T follicular helper cell (primary cell): ENCODE results near the gene SAP25.
A peak's percentile ranks its signal among the peaks of the same experiment; 100 is the strongest.
"Not testable (repeated sequence)": the region's sequence is repeated elsewhere in the genome, so short reads cannot be mapped to it uniquely, and the experiment has no call there.

Experiments used
- DNase-seq: peaks from one replicate; pipeline ENCODE4 v3.0.0-alpha.2; 2020; ENCODE audit warnings: low read depth

SAP25 gene

GRCh38 chr7:100575746-100576383 lies 2.2 kb upstream of the SAP25 start:
- no peak for DNase-seq

- DNase-seq = no peak
These were observed 1.5 kb upstream of the SAP25 start for GRCh38 chr7:100575206-100575631.

GRCh38 chr7:100574362-100575205 lies 884 bp upstream of the SAP25 start:
- DNase-seq = no peak

- no peak for DNase-seq
These were observed 588 bp downstream of the SAP25 start for GRCh38 chr7:100572949-100573675.

- no peak for DNase-seq
These were observed 1.3 kb downstream of the SAP25 start for GRCh38 chr7:100572281-100572948.

GRCh38 chr7:100571829-100572116 lies 1.9 kb downstream of the SAP25 start:
- no peak for DNase-seq

- DNase-seq = no peak
These were observed 2.5 kb downstream of the SAP25 start for GRCh38 chr7:100570954-100571828.

- DNase-seq = peak; percentile 33
These were observed 4.5 kb downstream of the SAP25 start for GRCh38 chr7:100568896-100569844.

- no peak for DNase-seq
These were observed 5.4 kb downstream of the SAP25 start for GRCh38 chr7:100568176-100568895.

- no peak for DNase-seq
These were observed 5.9 kb downstream of the SAP25 start for GRCh38 chr7:100567751-100568175.

- no peak for DNase-seq
These were observed 6.5 kb downstream of the SAP25 start for GRCh38 chr7:100567031-100567730.

GRCh38 chr7:100566018-100566531 lies 7.6 kb downstream of the SAP25 start:
- no peak for DNase-seq

- DNase-seq = no peak
These were observed 8.5 kb downstream of the SAP25 start for GRCh38 chr7:100565133-100565571.

GRCh38 chr7:100564405-100564804 lies 9.3 kb downstream of the SAP25 start:
- not testable (repeated sequence) for DNase-seq

- DNase-seq = peak; percentile 73
These were observed 9.8 kb downstream of the SAP25 start for GRCh38 chr7:100563809-100564400.

- no peak for DNase-seq
These were observed 10.6 kb downstream of the SAP25 start for GRCh38 chr7:100563100-100563564.

GRCh38 chr7:100562195-100563099 lies 11.3 kb downstream of the SAP25 start:
- DNase-seq = no peak
